Transverse colon (tissue), 4 donors: ENCODE data around the gene BMAL1. TPM values are rescaled to one million over a fixed set of nuclear protein-coding genes. Genes with fewer than 3 reads are reported as not detected.

Source experiments
- DNase-seq: peaks from one replicate; pipeline ENCODE4 v3.0.0-alpha.2; 2019
- H3K27ac ChIP-seq, 4 donors: fragments of 200-600 bp; sonication (generic); 2 replicates each; pipeline ENCODE4 v1.5.1; 2016 to 2018; ENCODE audit warnings: inconsistent platforms in 4 of 4
- H3K27me3 ChIP-seq: fragments of 200-600 bp; sonication (generic); 2 replicates; pipeline ENCODE4 v1.5.1; 2017; ENCODE audit warnings: inconsistent platforms
- H3K36me3 ChIP-seq, 4 donors: fragments of 200-600 bp; sonication (generic); 2 replicates each; pipeline ENCODE4 v1.5.1; 2017 to 2019; ENCODE audit warnings: inconsistent platforms in 4 of 4
- H3K4me1 ChIP-seq, 4 donors: fragments of 200-600 bp; sonication (generic); 2 replicates each; pipeline ENCODE4 v1.5.1; 2017 to 2020; ENCODE audit warnings: inconsistent platforms in 4 of 4
- H3K4me3 ChIP-seq, 4 donors: fragments of 200-600 bp; sonication (generic); 1 replicate in 1 of 4; 2 replicates in 3 of 4; pipeline versions ENCODE4 v1.5.1 to v1.6.1; 2017 to 2019; ENCODE audit warnings: inconsistent platforms in 4 of 4
- H3K9me3 ChIP-seq, 2 donors: fragments of 200-600 bp; sonication (generic); 2 replicates each; pipeline ENCODE4 v1.5.1; 2017 to 2019; ENCODE audit warnings: inconsistent platforms in 2 of 2
- CTCF ChIP-seq, 5 experiments: fragments of 200-600 bp in 3 of 5; fragments of 450-650 bp in 2 of 5; sonication (generic) in 3 of 5; IDR thresholded peaks; 1 replicate in 2 of 5; 2 replicates in 3 of 5; pipeline ENCODE4 v1.5.1; 2016 to 2017; ENCODE audit warnings: antibody characterized with exemption in 5 of 5, inconsistent platforms in 3 of 5, mild to moderate bottlenecking in 2 of 5, moderate library complexity in 1 of 5
- EP300 ChIP-seq: sonication (generic); formaldehyde crosslinking; IDR thresholded peaks from one replicate; pipeline ENCODE4 v1.6.1; 2017; ENCODE audit warnings: antibody characterized with exemption, low read depth
- POLR2A ChIP-seq: fragments of 450-650 bp; IDR thresholded peaks from one replicate; pipeline ENCODE4 v1.6.1; 2016; ENCODE audit warnings: antibody characterized with exemption, mild to moderate bottlenecking, moderate library complexity
- POLR2AphosphoS5 ChIP-seq, 3 donors: sonication (generic); formaldehyde crosslinking; IDR thresholded peaks; one replicate each; pipeline ENCODE4 v1.6.1; 2016; ENCODE audit warnings: antibody characterized with exemption in 3 of 3
- WGBS, 2 donors: methylation state at CpG; one replicate each; pipeline ENCODE4 v1.1.5; 2018; ENCODE audit warnings: low coverage in 1 of 2; 5-methylcytosine and 5-hydroxymethylcytosine counted together
- in situ Hi-C, 4 donors: fragments of 200-750 bp; cut with MboI; loops; one replicate each; pipeline versions ENCODE4 v1.15.0 to v1.15.1; 2017; ENCODE audit warnings: low sequenced_read_pairs in 3 of 4, low pct_ligation_motif_present in 1 of 4, low pct_unique_long_range_greater_than_20kb in 1 of 4
- intact Hi-C: fragments of 100-400 bp; cut with DNase I; formaldehyde crosslinking; loops from one replicate; pipeline ENCODE4 v1.15.1; 2023; ENCODE audit warnings: low total_unique reads
- total RNA-seq, 4 donors: library from RNA; depleted of rRNA; stranded (reverse); fragments of >200 nt; gene quantifications; one replicate each; pipeline ENCODE4 v1.1.0, GENCODE V29; 2016

BMAL1 gene
- total RNA-seq, 4 donors from 2014 or later, result 20.7 to 48.6 (median 30.8) TPM

- 25% methylated on average over 1 of the region's 1 CpG; no CpG with 5 or more reads in 1 of the 2 donors for WGBS, 2 donors
- peaks cover 9% of the 10 kb centered on the region for H3K27me3 ChIP-seq
- in situ Hi-C loops, result no loop called here
- H3K9me3 ChIP-seq, result no peaks in the 10 kb centered on the region
- H3K4me3 ChIP-seq, result no peak overlapping the region
- no peaks in the 10 kb centered on the region for H3K36me3 ChIP-seq
- intact Hi-C loops, result no loop called here
- peak; percentile 41 for DNase-seq
- peaks cover 0 to 16% (median under 1%) of the 10 kb centered on the region in 4 donors for H3K4me1 ChIP-seq
- no peak for TF ChIP-seq CTCF (IDR thresholded peaks at IDR 0.05)
- TF ChIP-seq POLR2AphosphoS5 (IDR thresholded peaks at IDR 0.05), result peak in 2 of 3 donors; percentile 29 to 55
- no peak overlapping the region for H3K27ac ChIP-seq
Measured at GRCh38 chr11:13271060-13271693, 6.4 kb upstream of the BMAL1 start.

GRCh38 chr11:13276454-13276831 is 1.1 kb upstream of the BMAL1 start:
- H3K4me1 ChIP-seq, result peaks cover 4 to 31% (median 18%) of the 10 kb centered on the region in 4 donors
- peak; percentile 18 for DNase-seq
- intact Hi-C loops, result no loop called here
- H3K27ac ChIP-seq, result peak overlapping the region; percentile 89 to 97 (median 92)
- peak overlapping the region; percentile 80 to 95 (median 90) for H3K4me3 ChIP-seq
- WGBS, 2 donors, result 6 to 8% methylated on average over 7 to 8 of the region's 8 CpGs
- no peaks in the 10 kb centered on the region for H3K36me3 ChIP-seq
- TF ChIP-seq POLR2AphosphoS5 (IDR thresholded peaks at IDR 0.05) (no peak), POLR2A (no peak), EP300 (no peak), CTCF (IDR thresholded peaks at IDR 0.05) (no peak)
- H3K27me3 ChIP-seq, result peaks cover 18% of the 10 kb centered on the region
- no peaks in the 10 kb centered on the region for H3K9me3 ChIP-seq
- in situ Hi-C loops, result no loop called here

GRCh38 chr11:13276832-13277767 is 490 bp upstream of the BMAL1 start:
- Histone ChIP-seq H3K9me3 (no peaks in the 10 kb centered on the region), H3K36me3 (no peaks in the 10 kb centered on the region), H3K4me1 (peaks cover 4 to 28% (median 18%) of the 10 kb centered on the region in 4 donors), H3K27me3 (peaks cover 18% of the 10 kb centered on the region), H3K4me3 (peak overlapping the region; percentile 80 to 95 (median 90)), H3K27ac (peak overlapping the region; percentile 91 to 97 (median 92))
- DNase-seq, result peak; percentile 98
- TF ChIP-seq POLR2A (peak; percentile 93), CTCF (IDR thresholded peaks at IDR 0.05) (no peak), EP300 (no peak), POLR2AphosphoS5 (IDR thresholded peaks at IDR 0.05) (peak; percentile 89 to 95 (median 93))
- in situ Hi-C loops (no loop called here), intact Hi-C loops (no loop called here)
- 1% methylated on average over 22 to 72 of the region's 72 CpGs for WGBS, 2 donors
